PC-3 (cell line): ENCODE results near the gene PHC2. TPM values are rescaled to one million over a fixed set of nuclear protein-coding genes. Genes with fewer than 3 reads are reported as not detected.

Experiments
- ATAC-seq: fragments of 200-7000 bp; cut with Tn5 transposase; 2 replicates; pipeline ENCODE4 v1.9.1; 2020; ENCODE audit warnings: mild to moderate bottlenecking, moderate library complexity
- BruUV-seq: library from RNA; stranded (reverse); fragments of 400-500 nt; replicated peaks from 2 replicates; lab custom pipeline; 2021; lab: Mats Ljungman, UMichigan
- CTCF ChIA-PET: fragments of 300-600 bp; sonication (Branson Sonifier 250); formaldehyde crosslinking; loops from one replicate; lab custom pipeline; 2022; ENCODE audit warnings: antibody characterized with exemption; lab: Charles Lee
- POLR2A ChIA-PET: fragments of 300-600 bp; sonication (Branson Sonifier 250); formaldehyde crosslinking; loops from one replicate; lab custom pipeline; 2022; ENCODE audit warnings: antibody characterized with exemption; ENCODE audit not compliant: unreplicated experiment; lab: Charles Lee
- DNase-seq: peaks from one replicate; pipeline ENCODE4 v3.0.0-alpha.2; 2015
- H2AFZ ChIP-seq: fragments of 300-600 bp; sonication (generic); 2 replicates; pipeline ENCODE4 v1.6.0; 2016; ENCODE audit warnings: antibody characterized with exemption, low read length
- H3F3A ChIP-seq: fragments of 300-600 bp; sonication (generic); one replicate; pipeline ENCODE4 v1.6.0; 2017; ENCODE audit warnings: antibody characterized with exemption, low read length, control low read depth, mild to moderate bottlenecking; ENCODE audit not compliant: unreplicated experiment
- H3K27ac ChIP-seq: fragments of 300-600 bp; sonication (generic); 2 replicates; pipeline ENCODE4 v1.5.1; 2016; ENCODE audit warnings: mild to moderate bottlenecking, low read length
- H3K27me3 ChIP-seq: fragments of 300-600 bp; sonication (generic); 2 replicates; pipeline ENCODE4 v1.6.1; 2016; ENCODE audit warnings: low read length, mixed read lengths
- H3K36me3 ChIP-seq: fragments of 300-600 bp; sonication (generic); 2 replicates; pipeline ENCODE4 v1.6.1; 2016; ENCODE audit warnings: low read depth, mixed run types, low read length, mixed read lengths
- H3K4me1 ChIP-seq: fragments of 300-600 bp; sonication (generic); 2 replicates; pipeline ENCODE4 v1.5.1; 2016; ENCODE audit warnings: low read length; ENCODE audit not compliant: insufficient read depth
- H3K4me2 ChIP-seq: fragments of 300-600 bp; sonication (generic); 2 replicates; pipeline ENCODE4 v1.6.0; 2016; ENCODE audit warnings: low read length
- H3K4me3 ChIP-seq: fragments of 300-600 bp; sonication (generic); 2 replicates; pipeline ENCODE4 v1.5.1; 2016; ENCODE audit warnings: mild to moderate bottlenecking, low read length, mixed read lengths
- H3K79me2 ChIP-seq: fragments of 300-600 bp; sonication (generic); 2 replicates; pipeline ENCODE4 v1.6.1; 2017; ENCODE audit warnings: low read length, mixed read lengths
- H3K9ac ChIP-seq: fragments of 300-600 bp; sonication (generic); 2 replicates; pipeline ENCODE4 v1.6.0; 2016; ENCODE audit warnings: mild to moderate bottlenecking, low read length
- H3K9me2 ChIP-seq: fragments of 300-600 bp; sonication (generic); replicated peaks from 2 replicates; pipeline ENCODE4 v1.6.1; 2016; ENCODE audit warnings: mixed run types, low read length, mixed read lengths
- H3K9me3 ChIP-seq: fragments of 300-600 bp; sonication (generic); 2 replicates; pipeline ENCODE4 v1.6.1; 2016; ENCODE audit warnings: low read length, mixed read lengths
- H4K20me1 ChIP-seq: fragments of 300-600 bp; sonication (generic); 2 replicates; pipeline ENCODE4 v1.6.1; 2016; ENCODE audit warnings: low read length, mixed read lengths
- CTCF ChIP-seq: fragments of 300-600 bp; sonication (generic); conservative IDR thresholded peaks from 2 replicates; pipeline ENCODE4 v1.5.1; 2017; ENCODE audit warnings: antibody characterized with exemption, low read depth, mild to moderate bottlenecking, low read length
- EZH2 ChIP-seq: fragments of 300-600 bp; sonication (generic); IDR thresholded peaks from one replicate; pipeline ENCODE4 v1.6.1; 2017; ENCODE audit warnings: antibody characterized with exemption, mild to moderate bottlenecking, low read length; ENCODE audit not compliant: unreplicated experiment
- EZH2phosphoT487 ChIP-seq: fragments of 300-600 bp; sonication (generic); IDR thresholded peaks from 2 replicates; pipeline ENCODE4 v1.6.1; 2018; ENCODE audit warnings: mild to moderate bottlenecking, antibody characterized with exemption, low read length, borderline replicate concordance
- intact Hi-C: fragments of 100-400 bp; cut with micrococcal nuclease; formaldehyde crosslinking; loops from 2 replicates; pipeline ENCODE4 v1.9.0; 2023
- total RNA-seq: library from RNA; depleted of rRNA; stranded (reverse); fragments of >200 nt; gene quantifications from 2 replicates; pipeline ENCODE4 v1.2.3, GENCODE V29; 2014

The PHC2 gene
- total RNA-seq, 1 experiment from 2014 or later, result 134 TPM

DNA sequence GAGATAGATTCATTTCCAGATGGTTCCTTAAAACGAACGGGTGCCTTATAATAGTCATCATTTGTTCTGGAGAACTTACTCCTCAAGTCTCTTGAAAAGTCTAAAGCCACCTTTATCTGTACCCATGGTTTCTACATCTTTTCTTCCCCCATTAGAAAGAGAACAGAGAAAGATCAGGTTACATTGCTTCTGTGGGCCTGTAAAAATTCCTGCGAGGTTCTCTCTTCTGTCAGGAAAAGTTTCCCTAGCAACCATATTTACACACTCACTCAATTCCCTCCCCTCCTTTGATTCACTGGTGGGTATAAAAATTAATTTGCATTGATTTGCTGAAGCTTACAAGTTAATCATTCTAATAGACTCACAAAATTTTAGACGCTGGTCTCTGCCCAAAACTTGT lies 6.7 kb downstream of the PHC2 start:
- peak overlapping the region; percentile 93 for H3K27ac ChIP-seq
- no peak overlapping the region for H2AFZ ChIP-seq
- TF ChIP-seq CTCF (no peak), EZH2 (no peak), EZH2phosphoT487 (no peak)
- ATAC-seq, result peak; percentile 37
- BruUV-seq, result no TSS peak
- H3K27me3 ChIP-seq, result no peaks in the 10 kb centered on the region
- H3K79me2 ChIP-seq, result peaks cover 89% of the 10 kb centered on the region
- ChIA-PET POLR2A (interaction anchor here (0.6 kb wide), 1 partner anchor 11 kb away, joined by 6 read pairs; no protein-coding TSS in a partner anchor), CTCF (no interaction called here)
- peak overlapping the region; percentile 36 for H3K9ac ChIP-seq
- H3F3A ChIP-seq, result peaks cover 4% of the 10 kb centered on the region
- DNase-seq, result peak; percentile 82
- peaks cover 88% of the 10 kb centered on the region for H3K4me1 ChIP-seq
- no peaks in the 10 kb centered on the region for H3K9me3 ChIP-seq
- intact Hi-C loops, result no loop called here
- no peak overlapping the region; the same call in 1 of the 2 replicates for H3K4me3 ChIP-seq
- H4K20me1 ChIP-seq, result peaks cover 16% of the 10 kb centered on the region
- no peaks in the 10 kb centered on the region for H3K9me2 ChIP-seq
- peak overlapping the region; percentile 58 for H3K4me2 ChIP-seq
- H3K36me3 ChIP-seq, result peaks cover 28% of the 10 kb centered on the region

- Histone ChIP-seq H3K4me2 (peak overlapping the region; percentile 78), H3K9me3 (0 out of 2 replicates have a peak, but pooled peaks cover 6% of the 10 kb centered on the region), H2AFZ (peak overlapping the region; percentile 25), H3K36me3 (peaks cover 37% of the 10 kb centered on the region), H3K79me2 (peaks cover 87% of the 10 kb centered on the region), H4K20me1 (no peaks in the 10 kb centered on the region), H3K4me1 (peaks cover 59% of the 10 kb centered on the region), H3F3A (peaks cover 4% of the 10 kb centered on the region), H3K4me3 (peak overlapping the region; percentile 42), H3K9ac (peak overlapping the region; percentile 62), H3K9me2 (no peaks in the 10 kb centered on the region), H3K27me3 (no peaks in the 10 kb centered on the region), H3K27ac (peak overlapping the region; percentile 93)
- ChIA-PET POLR2A (interaction anchor here (0.6 to 1.1 kb wide), 5 partner anchors 10 to 74 kb away, joined by 3 to 5 read pairs (median 3); no protein-coding TSS in a partner anchor), CTCF (interaction anchor here (0.6 to 1.2 kb wide), 5 partner anchors 35 to 1606 kb away, joined by 3 to 6 read pairs (median 3); partner anchors contain the start of gene SPOCD1)
- peak; percentile 73 for ATAC-seq
- TSS peak; percentile 15 for BruUV-seq
- intact Hi-C loops, result no loop called here
- TF ChIP-seq EZH2phosphoT487 (no peak), CTCF (no peak), EZH2 (no peak)
- peak; percentile 77 for DNase-seq
Measured at GRCh38 chr1:33420870-33421775, 9.8 kb downstream of the PHC2 start.
